ENCODE data around the gene GNPTG. TPM values are rescaled to one million over a fixed set of nuclear protein-coding genes. Genes with fewer than 3 reads are reported as not detected.

GNPTG gene
- polyA plus RNA-seq, 1 of the 3 experiments (the other 2 are of a cell fraction), result 113 TPM

DNA sequence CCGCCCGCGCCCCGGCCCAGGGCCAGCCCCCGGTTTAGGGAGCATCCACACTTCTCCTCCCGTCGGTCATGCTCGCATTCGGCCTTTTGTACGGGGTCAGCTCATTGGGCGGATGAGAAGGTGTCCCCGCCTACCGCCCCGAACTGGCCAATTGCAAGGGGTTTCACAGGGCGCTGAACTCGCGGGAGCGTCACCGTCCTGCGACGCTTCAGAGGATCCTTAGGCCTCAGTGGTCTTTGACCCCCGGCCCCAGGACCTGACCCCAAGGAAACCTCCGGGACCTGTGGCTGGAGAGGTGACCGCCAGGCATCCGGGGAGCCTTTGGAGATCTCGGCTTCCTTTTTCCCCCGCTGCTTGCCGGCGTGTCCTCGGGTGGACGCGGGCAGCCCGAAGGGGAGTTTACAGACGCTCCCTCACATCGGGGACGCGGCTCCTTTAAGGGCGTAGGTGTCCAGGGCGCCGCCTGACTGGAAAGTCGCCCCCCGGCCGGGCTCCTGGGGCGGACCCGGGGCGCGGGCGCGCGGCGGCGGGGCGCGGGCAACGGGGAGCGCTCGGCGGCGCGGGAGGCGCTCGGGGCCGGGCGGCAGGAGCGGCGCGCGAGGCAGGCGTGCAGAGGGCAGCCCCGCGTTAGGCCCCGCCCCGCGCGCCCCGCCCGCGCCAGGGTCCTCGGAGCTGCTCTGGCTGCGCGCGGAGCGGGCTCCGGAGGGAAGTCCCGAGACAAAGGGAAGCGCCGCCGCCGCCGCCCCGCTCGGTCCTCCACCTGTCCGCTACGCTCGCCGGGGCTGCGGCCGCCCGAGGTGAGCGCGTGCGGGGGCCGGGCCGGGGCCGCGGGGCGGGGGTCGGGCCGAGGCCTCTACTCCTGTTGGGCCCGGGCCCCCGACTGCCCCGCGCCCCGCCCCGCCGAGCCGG lies 42.5 kb upstream of the GNPTG start, which contains the start of gene UBE2I (continued):
- TF ChIP-seq YY1 (IDR thresholded peaks at IDR 0.05; ENCODE audit: low read depth) (no peak; the same call in none of the 2 replicates), NRF1 (IDR thresholded peaks at IDR 0.05; ENCODE audit: low read depth, low read length) (no peak), GABPA (IDR thresholded peaks at IDR 0.05; ENCODE audit: low read depth) (peak; percentile 4; the same call in 1 of the 2 replicates), RCOR1 (IDR thresholded peaks at IDR 0.05; ENCODE audit: low read length) (no peak), FOSL2 (IDR thresholded peaks at IDR 0.05; ENCODE audit: borderline replicate concordance, low read depth) (no peak), SMC3 (IDR thresholded peaks at IDR 0.05; ENCODE audit: low read depth, low read length) (no peak), MEF2A (IDR thresholded peaks at IDR 0.05; ENCODE audit: borderline replicate concordance, low read depth) (no peak), EZH2phosphoT487 (IDR thresholded peaks at IDR 0.05; ENCODE audit: borderline replicate concordance, low read depth) (no peak), FOXM1 (IDR thresholded peaks at IDR 0.05; ENCODE audit: low read depth) (no peak), RAD21 (IDR thresholded peaks at IDR 0.05; ENCODE audit: low read length) (no peak), EP300 (IDR thresholded peaks at IDR 0.05; ENCODE audit: borderline replicate concordance in 1 of 2, low read depth in 1 of 2, low read length in 1 of 2) (no peak; a peak in 1 of 4 replicates), ELF1 (IDR thresholded peaks at IDR 0.05) (no peak), TEAD4 (IDR thresholded peaks at IDR 0.05; ENCODE audit: borderline replicate concordance, insufficient read depth) (no peak), POLR2AphosphoS5 (IDR thresholded peaks at IDR 0.05; ENCODE audit: low read depth, low read length) (peak; percentile 29; the same call in 1 of the 2 replicates), RXRA (IDR thresholded peaks at IDR 0.05; ENCODE audit: borderline replicate concordance, low read depth) (no peak), FOXJ3 (CRISPR knock-in tag; IDR thresholded peaks at IDR 0.05) (0 out of 2 replicates have a peak, but pooled peaks have one; percentile 38), JUND (IDR thresholded peaks at IDR 0.05) (no peak)
- TF ChIP-seq, protein P1, sequence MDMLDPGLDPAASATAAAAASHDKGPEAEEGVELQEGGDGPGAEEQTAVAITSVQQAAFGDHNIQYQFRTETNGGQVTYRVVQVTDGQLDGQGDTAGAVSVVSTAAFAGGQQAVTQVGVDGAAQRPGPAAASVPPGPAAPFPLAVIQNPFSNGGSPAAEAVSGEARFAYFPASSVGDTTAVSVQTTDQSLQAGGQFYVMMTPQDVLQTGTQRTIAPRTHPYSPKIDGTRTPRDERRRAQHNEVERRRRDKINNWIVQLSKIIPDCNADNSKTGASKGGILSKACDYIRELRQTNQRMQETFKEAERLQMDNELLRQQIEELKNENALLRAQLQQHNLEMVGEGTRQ (IDR thresholded peaks at IDR 0.05; ENCODE audit: borderline replicate concordance, low read depth, low read length), result no peak
- TF ChIP-seq, protein P2, sequence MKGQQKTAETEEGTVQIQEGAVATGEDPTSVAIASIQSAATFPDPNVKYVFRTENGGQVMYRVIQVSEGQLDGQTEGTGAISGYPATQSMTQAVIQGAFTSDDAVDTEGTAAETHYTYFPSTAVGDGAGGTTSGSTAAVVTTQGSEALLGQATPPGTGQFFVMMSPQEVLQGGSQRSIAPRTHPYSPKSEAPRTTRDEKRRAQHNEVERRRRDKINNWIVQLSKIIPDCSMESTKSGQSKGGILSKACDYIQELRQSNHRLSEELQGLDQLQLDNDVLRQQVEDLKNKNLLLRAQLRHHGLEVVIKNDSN (IDR thresholded peaks at IDR 0.05; ENCODE audit: borderline replicate concordance, low read depth), result no peak
- TF ChIP-seq, protein P3, sequence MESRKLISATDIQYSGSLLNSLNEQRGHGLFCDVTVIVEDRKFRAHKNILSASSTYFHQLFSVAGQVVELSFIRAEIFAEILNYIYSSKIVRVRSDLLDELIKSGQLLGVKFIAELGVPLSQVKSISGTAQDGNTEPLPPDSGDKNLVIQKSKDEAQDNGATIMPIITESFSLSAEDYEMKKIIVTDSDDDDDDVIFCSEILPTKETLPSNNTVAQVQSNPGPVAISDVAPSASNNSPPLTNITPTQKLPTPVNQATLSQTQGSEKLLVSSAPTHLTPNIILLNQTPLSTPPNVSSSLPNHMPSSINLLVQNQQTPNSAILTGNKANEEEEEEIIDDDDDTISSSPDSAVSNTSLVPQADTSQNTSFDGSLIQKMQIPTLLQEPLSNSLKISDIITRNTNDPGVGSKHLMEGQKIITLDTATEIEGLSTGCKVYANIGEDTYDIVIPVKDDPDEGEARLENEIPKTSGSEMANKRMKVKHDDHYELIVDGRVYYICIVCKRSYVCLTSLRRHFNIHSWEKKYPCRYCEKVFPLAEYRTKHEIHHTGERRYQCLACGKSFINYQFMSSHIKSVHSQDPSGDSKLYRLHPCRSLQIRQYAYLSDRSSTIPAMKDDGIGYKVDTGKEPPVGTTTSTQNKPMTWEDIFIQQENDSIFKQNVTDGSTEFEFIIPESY (IDR thresholded peaks at IDR 0.05; ENCODE audit: borderline replicate concordance, low read depth), result no peak
- TF ChIP-seq, protein P4, sequence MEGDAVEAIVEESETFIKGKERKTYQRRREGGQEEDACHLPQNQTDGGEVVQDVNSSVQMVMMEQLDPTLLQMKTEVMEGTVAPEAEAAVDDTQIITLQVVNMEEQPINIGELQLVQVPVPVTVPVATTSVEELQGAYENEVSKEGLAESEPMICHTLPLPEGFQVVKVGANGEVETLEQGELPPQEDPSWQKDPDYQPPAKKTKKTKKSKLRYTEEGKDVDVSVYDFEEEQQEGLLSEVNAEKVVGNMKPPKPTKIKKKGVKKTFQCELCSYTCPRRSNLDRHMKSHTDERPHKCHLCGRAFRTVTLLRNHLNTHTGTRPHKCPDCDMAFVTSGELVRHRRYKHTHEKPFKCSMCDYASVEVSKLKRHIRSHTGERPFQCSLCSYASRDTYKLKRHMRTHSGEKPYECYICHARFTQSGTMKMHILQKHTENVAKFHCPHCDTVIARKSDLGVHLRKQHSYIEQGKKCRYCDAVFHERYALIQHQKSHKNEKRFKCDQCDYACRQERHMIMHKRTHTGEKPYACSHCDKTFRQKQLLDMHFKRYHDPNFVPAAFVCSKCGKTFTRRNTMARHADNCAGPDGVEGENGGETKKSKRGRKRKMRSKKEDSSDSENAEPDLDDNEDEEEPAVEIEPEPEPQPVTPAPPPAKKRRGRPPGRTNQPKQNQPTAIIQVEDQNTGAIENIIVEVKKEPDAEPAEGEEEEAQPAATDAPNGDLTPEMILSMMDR (IDR thresholded peaks at IDR 0.05), result no peak
- TF ChIP-seq, protein P5, sequence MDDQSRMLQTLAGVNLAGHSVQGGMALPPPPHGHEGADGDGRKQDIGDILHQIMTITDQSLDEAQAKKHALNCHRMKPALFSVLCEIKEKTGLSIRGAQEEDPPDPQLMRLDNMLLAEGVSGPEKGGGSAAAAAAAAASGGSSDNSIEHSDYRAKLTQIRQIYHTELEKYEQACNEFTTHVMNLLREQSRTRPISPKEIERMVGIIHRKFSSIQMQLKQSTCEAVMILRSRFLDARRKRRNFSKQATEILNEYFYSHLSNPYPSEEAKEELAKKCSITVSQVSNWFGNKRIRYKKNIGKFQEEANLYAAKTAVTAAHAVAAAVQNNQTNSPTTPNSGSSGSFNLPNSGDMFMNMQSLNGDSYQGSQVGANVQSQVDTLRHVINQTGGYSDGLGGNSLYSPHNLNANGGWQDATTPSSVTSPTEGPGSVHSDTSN (IDR thresholded peaks at IDR 0.05), result peak; percentile 32; the same call in 1 of the 2 replicates
